Liver (tissue), 9 donors: ENCODE results near the gene BRIP1. TPM values are rescaled to one million over a fixed set of nuclear protein-coding genes. Genes with fewer than 3 reads are reported as not detected.

Source experiments
- DNase-seq: peaks from one replicate; pipeline ENCODE4 v3.0.0-alpha.2; 2017; ENCODE audit warnings: low spot score
- H3K27ac ChIP-seq, 2 donors: one replicate each; pipeline ENCODE4 v1.7.0; 2013; ENCODE audit warnings: inconsistent platforms in 2 of 2, low read length in 2 of 2, control low read depth in 1 of 2, low read depth in 1 of 2, mild to moderate bottlenecking in 1 of 2
- H3K27me3 ChIP-seq, 4 donors: one replicate each; pipeline versions ENCODE4 v1.6.1 to v1.7.0; 2013; ENCODE audit warnings: low read length in 3 of 4, inconsistent platforms in 1 of 4, mild to moderate bottlenecking in 1 of 4, moderate library complexity in 1 of 4; ENCODE audit not compliant: control insufficient read depth in 4 of 4, insufficient read depth in 4 of 4
- H3K36me3 ChIP-seq, 4 donors: one replicate each; pipeline versions ENCODE4 v1.6.1 to v1.7.0; 2013; ENCODE audit warnings: low read length in 3 of 4, mild to moderate bottlenecking in 3 of 4, low read depth in 1 of 4, moderate library complexity in 1 of 4; ENCODE audit not compliant: control insufficient read depth in 4 of 4, insufficient read depth in 3 of 4
- H3K4me1 ChIP-seq, 4 donors: one replicate each; pipeline versions ENCODE4 v1.6.1 to v1.7.0; 2013; ENCODE audit warnings: low read length in 3 of 4, mild to moderate bottlenecking in 3 of 4, moderate library complexity in 1 of 4; ENCODE audit not compliant: control insufficient read depth in 4 of 4, insufficient read depth in 4 of 4
- H3K4me3 ChIP-seq, 3 donors: one replicate each; pipeline versions ENCODE4 v1.6.1 to v1.7.0; 2013; ENCODE audit warnings: low read length in 3 of 3, control low read depth in 1 of 3, low read depth in 1 of 3, mild to moderate bottlenecking in 1 of 3
- H3K9ac ChIP-seq, 2 donors: one replicate each; pipeline ENCODE4 v1.7.0; 2013; ENCODE audit warnings: low read length in 2 of 2, mild to moderate bottlenecking in 2 of 2, moderate library complexity in 2 of 2, control low read depth in 1 of 2, low read depth in 1 of 2
- H3K9me3 ChIP-seq, 4 donors: one replicate each; pipeline versions ENCODE4 v1.6.1 to v1.7.0; 2013; ENCODE audit warnings: low read length in 3 of 4; ENCODE audit not compliant: control insufficient read depth in 4 of 4
- EGR1 ChIP-seq, 2 donors: IDR thresholded peaks; 2 replicates each; pipeline ENCODE4 v1.6.1; 2016 to 2018; ENCODE audit warnings: antibody characterized with exemption in 2 of 2, low read depth in 2 of 2
- FOXA1 ChIP-seq: IDR thresholded peaks from 2 replicates; pipeline ENCODE4 v1.6.1; 2016; ENCODE audit warnings: antibody characterized with exemption
- FOXA2 ChIP-seq: IDR thresholded peaks from 2 replicates; pipeline ENCODE4 v1.6.1; 2016; ENCODE audit warnings: antibody characterized with exemption
- GABPA ChIP-seq, 2 donors: IDR thresholded peaks in 1 of 2; conservative IDR thresholded peaks in 1 of 2; 2 replicates each; pipeline ENCODE4 v1.6.1; 2016; ENCODE audit warnings: antibody characterized with exemption in 2 of 2, mild to moderate bottlenecking in 1 of 2, moderate library complexity in 1 of 2
- HNF4A ChIP-seq, 2 donors: conservative IDR thresholded peaks; 2 replicates each; pipeline ENCODE4 v1.6.1; 2016; ENCODE audit warnings: antibody characterized with exemption in 2 of 2, mild to moderate bottlenecking in 2 of 2
- HNF4G ChIP-seq: IDR thresholded peaks from 2 replicates; pipeline ENCODE4 v1.6.1; 2016; ENCODE audit warnings: antibody characterized with exemption
- JUND ChIP-seq, 2 donors: IDR thresholded peaks; 2 replicates each; pipeline ENCODE4 v1.6.1; 2016; ENCODE audit warnings: antibody characterized with exemption in 2 of 2
- NR2F2 ChIP-seq: IDR thresholded peaks from 2 replicates; pipeline ENCODE4 v1.6.1; 2016; ENCODE audit warnings: antibody characterized with exemption
- RAD21 ChIP-seq, 2 donors: IDR thresholded peaks; 2 replicates each; pipeline ENCODE4 v1.6.1; 2016; ENCODE audit warnings: antibody characterized with exemption in 2 of 2, mild to moderate bottlenecking in 2 of 2
- RXRA ChIP-seq, 2 donors: IDR thresholded peaks; 2 replicates each; pipeline ENCODE4 v1.6.1; 2017 to 2018; ENCODE audit warnings: antibody characterized with exemption in 2 of 2, mild to moderate bottlenecking in 1 of 2
- SP1 ChIP-seq: IDR thresholded peaks from 2 replicates; pipeline ENCODE4 v1.6.1; 2018; ENCODE audit warnings: antibody characterized with exemption, mild to moderate bottlenecking
- TAF1 ChIP-seq: conservative IDR thresholded peaks from 2 replicates; pipeline ENCODE4 v1.6.1; 2016; ENCODE audit warnings: antibody characterized with exemption, mild to moderate bottlenecking
- YY1 ChIP-seq: IDR thresholded peaks from 2 replicates; pipeline ENCODE4 v1.6.1; 2016; ENCODE audit warnings: antibody characterized with exemption, mild to moderate bottlenecking
- WGBS: extraction: QIAGEN DNeasy Blood & Tissue Kit; methylation state at CpG from one replicate; pipeline ENCODE4 v1.1.7; 2013; 5-methylcytosine and 5-hydroxymethylcytosine counted together
- polyA plus RNA-seq, 2 donors: library from polyadenylated mRNA; stranded (reverse) in 1 of 2; unstranded in 1 of 2; fragments of 200-250 nt in 1 of 2; fragments of >200 nt in 1 of 2; fragmentation: Nextera tagmentation in 1 of 2; extraction: Ambion mirVana in 1 of 2; gene quantifications; one replicate each; pipeline versions ENCODE4 v1.2.1 to v1.2.3, GENCODE V29; 2013 to 2015
- total RNA-seq, 2 donors: library from RNA; depleted of rRNA; stranded (reverse); fragments of >200 nt; gene quantifications; one replicate each; pipeline ENCODE4 v1.2.3, GENCODE V29; 2014
- TF ChIP-seq, protein P1 (sequence below): IDR thresholded peaks from 2 replicates; pipeline ENCODE4 v1.6.1; 2016; ENCODE audit warnings: antibody characterized with exemption
- TF ChIP-seq, protein P2 (sequence below): fragments of 150-350 bp; IDR thresholded peaks from 2 replicates; pipeline ENCODE4 v1.5.1; 2017; ENCODE audit warnings: improper control_type of control experiment, low read depth, low read length; ENCODE audit not compliant: missing input control
- TF ChIP-seq, protein P3 (sequence below): IDR thresholded peaks from 2 replicates; pipeline ENCODE4 v1.6.1; 2016; ENCODE audit warnings: antibody characterized with exemption
- TF ChIP-seq, protein P4 (sequence below): IDR thresholded peaks from 2 replicates; pipeline ENCODE4 v1.6.1; 2016; ENCODE audit warnings: antibody characterized with exemption
- TF ChIP-seq, protein P5 (sequence below): IDR thresholded peaks from 2 replicates; pipeline ENCODE4 v1.6.1; 2016; ENCODE audit warnings: antibody characterized with exemption, mild to moderate bottlenecking
- donor health status: healthy.
- donor health status: healthy.
- donor health status: healthy.
- donor health status: healthy.
- donor health status: healthy.

BRIP1 gene
- total and polyA plus RNA-seq, 4 donors = 0.24 to 10.3 (median 0.90) TPM

DNA sequence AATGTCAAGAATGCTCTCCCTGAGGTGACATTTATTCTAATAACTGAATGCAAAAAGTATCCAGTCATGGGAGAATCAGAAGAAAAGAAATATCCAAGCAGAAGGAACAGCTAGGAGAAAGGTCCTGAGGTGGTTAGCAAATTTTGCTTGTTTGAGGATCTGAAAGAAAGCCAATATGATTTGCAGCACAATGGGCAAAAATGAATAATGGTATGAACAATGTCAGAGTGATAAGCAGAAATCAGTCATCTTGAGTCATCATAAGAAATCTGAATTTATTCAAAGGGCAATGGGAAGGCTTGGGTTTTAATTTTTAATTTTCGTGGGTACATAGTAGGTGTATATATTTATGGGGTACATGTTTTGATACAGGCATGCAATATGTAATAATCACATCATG, 68.5 kb downstream of the BRIP1 start:
- 95% methylated on average over 1 of the region's 1 CpG for WGBS
- no peak overlapping the region for H3K4me3 ChIP-seq
- H3K4me1 ChIP-seq = no peaks in the 10 kb centered on the region
- H3K9me3 ChIP-seq = no peaks in the 10 kb centered on the region
- TF ChIP-seq HNF4G (no peak), NR2F2 (no peak), RXRA (IDR thresholded peaks at IDR 0.05) (no peak), EGR1 (IDR thresholded peaks at IDR 0.05; ENCODE audit: low read depth in 2 of 2) (no peak)
- TF ChIP-seq, protein P1, sequence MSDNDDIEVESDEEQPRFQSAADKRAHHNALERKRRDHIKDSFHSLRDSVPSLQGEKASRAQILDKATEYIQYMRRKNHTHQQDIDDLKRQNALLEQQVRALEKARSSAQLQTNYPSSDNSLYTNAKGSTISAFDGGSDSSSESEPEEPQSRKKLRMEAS = no peak
- no peak overlapping the region for H3K9ac ChIP-seq
- no peak overlapping the region for H3K27ac ChIP-seq
- no peak for DNase-seq
- H3K27me3 ChIP-seq = no peaks in the 10 kb centered on the region
- H3K36me3 ChIP-seq = peaks cover 0 to 2% (median 0%) of the 10 kb centered on the region in 4 donors

DNA sequence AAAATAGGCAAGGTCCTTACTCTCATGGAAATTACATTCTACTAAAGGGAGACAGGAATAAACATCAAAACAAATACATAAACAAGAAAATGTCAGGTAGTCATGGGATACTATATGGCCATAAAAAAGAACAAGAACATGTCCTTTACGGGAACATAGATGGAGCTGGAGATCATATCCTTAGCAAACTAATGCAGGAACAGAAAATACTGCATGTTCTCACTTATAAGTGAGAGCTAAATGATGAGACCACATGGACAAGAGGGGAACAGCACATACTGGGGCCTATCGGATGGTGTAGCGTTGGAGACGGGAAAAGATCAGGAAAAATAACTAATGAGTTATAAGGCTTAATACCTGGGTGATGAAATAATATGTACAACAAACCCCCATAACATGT, 69.1 kb downstream of the BRIP1 start:
- H3K9ac ChIP-seq = no peak overlapping the region
- H3K4me1 ChIP-seq = no peaks in the 10 kb centered on the region
- no peak overlapping the region for H3K27ac ChIP-seq
- peaks cover 0 to 2% (median 0%) of the 10 kb centered on the region in 4 donors for H3K36me3 ChIP-seq
- TF ChIP-seq YY1 (no peak), TAF1 (no peak), SP1 (no peak), FOXA2 (no peak), HNF4G (no peak), EGR1 (IDR thresholded peaks at IDR 0.05; ENCODE audit: low read depth in 2 of 2) (no peak), HNF4A (conservative IDR thresholded peaks at IDR 0.05) (no peak), JUND (IDR thresholded peaks at IDR 0.05) (no peak), GABPA (IDR thresholded peaks at IDR 0.05 in 1 of 2, conservative IDR thresholded peaks at IDR 0.05 in 1 of 2) (no peak), RXRA (IDR thresholded peaks at IDR 0.05) (no peak), FOXA1 (no peak), NR2F2 (no peak), RAD21 (IDR thresholded peaks at IDR 0.05) (no peak)
- TF ChIP-seq, protein P1 = no peak
- TF ChIP-seq, protein P2, sequence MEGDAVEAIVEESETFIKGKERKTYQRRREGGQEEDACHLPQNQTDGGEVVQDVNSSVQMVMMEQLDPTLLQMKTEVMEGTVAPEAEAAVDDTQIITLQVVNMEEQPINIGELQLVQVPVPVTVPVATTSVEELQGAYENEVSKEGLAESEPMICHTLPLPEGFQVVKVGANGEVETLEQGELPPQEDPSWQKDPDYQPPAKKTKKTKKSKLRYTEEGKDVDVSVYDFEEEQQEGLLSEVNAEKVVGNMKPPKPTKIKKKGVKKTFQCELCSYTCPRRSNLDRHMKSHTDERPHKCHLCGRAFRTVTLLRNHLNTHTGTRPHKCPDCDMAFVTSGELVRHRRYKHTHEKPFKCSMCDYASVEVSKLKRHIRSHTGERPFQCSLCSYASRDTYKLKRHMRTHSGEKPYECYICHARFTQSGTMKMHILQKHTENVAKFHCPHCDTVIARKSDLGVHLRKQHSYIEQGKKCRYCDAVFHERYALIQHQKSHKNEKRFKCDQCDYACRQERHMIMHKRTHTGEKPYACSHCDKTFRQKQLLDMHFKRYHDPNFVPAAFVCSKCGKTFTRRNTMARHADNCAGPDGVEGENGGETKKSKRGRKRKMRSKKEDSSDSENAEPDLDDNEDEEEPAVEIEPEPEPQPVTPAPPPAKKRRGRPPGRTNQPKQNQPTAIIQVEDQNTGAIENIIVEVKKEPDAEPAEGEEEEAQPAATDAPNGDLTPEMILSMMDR = no peak
- TF ChIP-seq, protein P3, sequence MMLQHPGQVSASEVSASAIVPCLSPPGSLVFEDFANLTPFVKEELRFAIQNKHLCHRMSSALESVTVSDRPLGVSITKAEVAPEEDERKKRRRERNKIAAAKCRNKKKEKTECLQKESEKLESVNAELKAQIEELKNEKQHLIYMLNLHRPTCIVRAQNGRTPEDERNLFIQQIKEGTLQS = no peak
- TF ChIP-seq, protein P4, sequence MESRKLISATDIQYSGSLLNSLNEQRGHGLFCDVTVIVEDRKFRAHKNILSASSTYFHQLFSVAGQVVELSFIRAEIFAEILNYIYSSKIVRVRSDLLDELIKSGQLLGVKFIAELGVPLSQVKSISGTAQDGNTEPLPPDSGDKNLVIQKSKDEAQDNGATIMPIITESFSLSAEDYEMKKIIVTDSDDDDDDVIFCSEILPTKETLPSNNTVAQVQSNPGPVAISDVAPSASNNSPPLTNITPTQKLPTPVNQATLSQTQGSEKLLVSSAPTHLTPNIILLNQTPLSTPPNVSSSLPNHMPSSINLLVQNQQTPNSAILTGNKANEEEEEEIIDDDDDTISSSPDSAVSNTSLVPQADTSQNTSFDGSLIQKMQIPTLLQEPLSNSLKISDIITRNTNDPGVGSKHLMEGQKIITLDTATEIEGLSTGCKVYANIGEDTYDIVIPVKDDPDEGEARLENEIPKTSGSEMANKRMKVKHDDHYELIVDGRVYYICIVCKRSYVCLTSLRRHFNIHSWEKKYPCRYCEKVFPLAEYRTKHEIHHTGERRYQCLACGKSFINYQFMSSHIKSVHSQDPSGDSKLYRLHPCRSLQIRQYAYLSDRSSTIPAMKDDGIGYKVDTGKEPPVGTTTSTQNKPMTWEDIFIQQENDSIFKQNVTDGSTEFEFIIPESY = no peak
- TF ChIP-seq, protein P5, sequence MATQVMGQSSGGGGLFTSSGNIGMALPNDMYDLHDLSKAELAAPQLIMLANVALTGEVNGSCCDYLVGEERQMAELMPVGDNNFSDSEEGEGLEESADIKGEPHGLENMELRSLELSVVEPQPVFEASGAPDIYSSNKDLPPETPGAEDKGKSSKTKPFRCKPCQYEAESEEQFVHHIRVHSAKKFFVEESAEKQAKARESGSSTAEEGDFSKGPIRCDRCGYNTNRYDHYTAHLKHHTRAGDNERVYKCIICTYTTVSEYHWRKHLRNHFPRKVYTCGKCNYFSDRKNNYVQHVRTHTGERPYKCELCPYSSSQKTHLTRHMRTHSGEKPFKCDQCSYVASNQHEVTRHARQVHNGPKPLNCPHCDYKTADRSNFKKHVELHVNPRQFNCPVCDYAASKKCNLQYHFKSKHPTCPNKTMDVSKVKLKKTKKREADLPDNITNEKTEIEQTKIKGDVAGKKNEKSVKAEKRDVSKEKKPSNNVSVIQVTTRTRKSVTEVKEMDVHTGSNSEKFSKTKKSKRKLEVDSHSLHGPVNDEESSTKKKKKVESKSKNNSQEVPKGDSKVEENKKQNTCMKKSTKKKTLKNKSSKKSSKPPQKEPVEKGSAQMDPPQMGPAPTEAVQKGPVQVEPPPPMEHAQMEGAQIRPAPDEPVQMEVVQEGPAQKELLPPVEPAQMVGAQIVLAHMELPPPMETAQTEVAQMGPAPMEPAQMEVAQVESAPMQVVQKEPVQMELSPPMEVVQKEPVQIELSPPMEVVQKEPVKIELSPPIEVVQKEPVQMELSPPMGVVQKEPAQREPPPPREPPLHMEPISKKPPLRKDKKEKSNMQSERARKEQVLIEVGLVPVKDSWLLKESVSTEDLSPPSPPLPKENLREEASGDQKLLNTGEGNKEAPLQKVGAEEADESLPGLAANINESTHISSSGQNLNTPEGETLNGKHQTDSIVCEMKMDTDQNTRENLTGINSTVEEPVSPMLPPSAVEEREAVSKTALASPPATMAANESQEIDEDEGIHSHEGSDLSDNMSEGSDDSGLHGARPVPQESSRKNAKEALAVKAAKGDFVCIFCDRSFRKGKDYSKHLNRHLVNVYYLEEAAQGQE = no peak
- no peak overlapping the region for H3K4me3 ChIP-seq
- WGBS = 96% methylated on average over 4 of the region's 4 CpGs
- H3K9me3 ChIP-seq = no peaks in the 10 kb centered on the region
- H3K27me3 ChIP-seq = no peaks in the 10 kb centered on the region
- DNase-seq = no peak
